GM06990 (cell line): ENCODE data around the gene ZCWPW1.

Experiments used
- DNase-seq: peaks from one replicate; pipeline ENCODE4 v3.0.0-alpha.2; 2011; ENCODE audit not compliant: insufficient read length; ENCODE audit errors: extremely low read depth
- H3K27me3 ChIP-seq: replicated peaks from 2 replicates; pipeline ENCODE4 v1.6.0; 2011; ENCODE audit warnings: low read length; ENCODE audit not compliant: control insufficient read depth, insufficient read depth
- H3K36me3 ChIP-seq: 2 replicates; pipeline ENCODE4 v1.5.1; 2011; ENCODE audit warnings: low read length; ENCODE audit not compliant: control insufficient read depth, insufficient read depth
- H3K4me3 ChIP-seq: replicated peaks from 2 replicates; pipeline ENCODE4 v1.5.1; 2011; ENCODE audit warnings: low read depth, mild to moderate bottlenecking, control low read depth, low read length
- TF ChIP-seq, protein P1 (sequence below): IDR thresholded peaks from 2 replicates; pipeline ENCODE4 v1.5.1; 2011; ENCODE audit warnings: low read length, control low read depth, mild to moderate bottlenecking, inconsistent platforms; ENCODE audit not compliant: insufficient read depth, poor library complexity, severe bottlenecking

The ZCWPW1 gene

DNA sequence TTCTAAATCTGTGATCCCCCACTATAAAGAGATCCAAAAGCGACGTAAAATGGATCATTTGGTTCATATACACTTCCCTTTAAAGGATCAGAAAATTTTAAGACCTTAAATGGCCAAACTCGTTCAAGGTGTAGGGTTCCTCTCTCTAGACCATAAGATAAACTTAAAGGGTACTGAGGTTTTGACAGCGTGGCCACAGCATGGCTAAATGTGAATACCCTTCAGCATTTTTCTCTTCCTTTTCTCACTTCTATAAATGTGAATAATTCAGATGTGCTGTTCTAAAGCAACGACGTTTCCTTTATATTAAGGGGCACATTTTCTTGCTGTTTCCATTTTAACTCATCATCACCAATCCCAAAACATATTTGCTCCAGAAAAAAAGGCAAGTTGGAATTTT, 5.2 kb downstream of the ZCWPW1 start:
- no peak for DNase-seq
- Histone ChIP-seq H3K4me3 (no peak overlapping the region), H3K36me3 (no peaks in the 10 kb centered on the region), H3K27me3 (no peaks in the 10 kb centered on the region)
- TF ChIP-seq, protein P1, sequence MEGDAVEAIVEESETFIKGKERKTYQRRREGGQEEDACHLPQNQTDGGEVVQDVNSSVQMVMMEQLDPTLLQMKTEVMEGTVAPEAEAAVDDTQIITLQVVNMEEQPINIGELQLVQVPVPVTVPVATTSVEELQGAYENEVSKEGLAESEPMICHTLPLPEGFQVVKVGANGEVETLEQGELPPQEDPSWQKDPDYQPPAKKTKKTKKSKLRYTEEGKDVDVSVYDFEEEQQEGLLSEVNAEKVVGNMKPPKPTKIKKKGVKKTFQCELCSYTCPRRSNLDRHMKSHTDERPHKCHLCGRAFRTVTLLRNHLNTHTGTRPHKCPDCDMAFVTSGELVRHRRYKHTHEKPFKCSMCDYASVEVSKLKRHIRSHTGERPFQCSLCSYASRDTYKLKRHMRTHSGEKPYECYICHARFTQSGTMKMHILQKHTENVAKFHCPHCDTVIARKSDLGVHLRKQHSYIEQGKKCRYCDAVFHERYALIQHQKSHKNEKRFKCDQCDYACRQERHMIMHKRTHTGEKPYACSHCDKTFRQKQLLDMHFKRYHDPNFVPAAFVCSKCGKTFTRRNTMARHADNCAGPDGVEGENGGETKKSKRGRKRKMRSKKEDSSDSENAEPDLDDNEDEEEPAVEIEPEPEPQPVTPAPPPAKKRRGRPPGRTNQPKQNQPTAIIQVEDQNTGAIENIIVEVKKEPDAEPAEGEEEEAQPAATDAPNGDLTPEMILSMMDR = no peak

DNA sequence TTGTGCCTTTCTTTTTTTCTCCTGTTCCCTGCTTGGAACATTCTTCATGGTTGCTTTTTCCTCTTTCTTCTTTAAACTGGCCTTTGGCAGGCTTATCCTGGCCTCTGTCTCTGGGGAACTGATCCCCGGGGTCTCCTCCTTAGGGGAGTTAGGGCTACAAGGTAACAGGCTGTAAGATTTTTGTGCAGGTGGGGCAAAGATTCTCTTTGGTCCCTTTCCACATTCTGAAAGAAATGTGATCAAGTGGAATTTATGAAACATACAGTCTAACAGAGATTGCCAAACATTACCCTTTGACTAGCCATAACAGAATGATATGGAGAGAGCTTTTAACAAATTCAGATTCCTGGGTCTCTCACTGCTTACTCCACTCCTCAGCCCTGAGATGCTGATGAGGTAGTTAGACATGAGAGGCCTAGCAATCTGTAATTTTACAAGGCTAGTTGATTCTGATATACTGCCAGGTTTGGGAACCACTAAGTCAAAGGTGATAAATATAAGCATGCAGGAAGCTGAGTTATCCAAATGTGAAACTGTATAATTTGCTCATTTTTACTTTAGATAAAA, 8.8 kb downstream of the ZCWPW1 start:
- H3K36me3 ChIP-seq = no peaks in the 10 kb centered on the region
- H3K4me3 ChIP-seq = no peak overlapping the region
- no peaks in the 10 kb centered on the region for H3K27me3 ChIP-seq
- DNase-seq = no peak
- TF ChIP-seq, protein P1 = no peak

DNA sequence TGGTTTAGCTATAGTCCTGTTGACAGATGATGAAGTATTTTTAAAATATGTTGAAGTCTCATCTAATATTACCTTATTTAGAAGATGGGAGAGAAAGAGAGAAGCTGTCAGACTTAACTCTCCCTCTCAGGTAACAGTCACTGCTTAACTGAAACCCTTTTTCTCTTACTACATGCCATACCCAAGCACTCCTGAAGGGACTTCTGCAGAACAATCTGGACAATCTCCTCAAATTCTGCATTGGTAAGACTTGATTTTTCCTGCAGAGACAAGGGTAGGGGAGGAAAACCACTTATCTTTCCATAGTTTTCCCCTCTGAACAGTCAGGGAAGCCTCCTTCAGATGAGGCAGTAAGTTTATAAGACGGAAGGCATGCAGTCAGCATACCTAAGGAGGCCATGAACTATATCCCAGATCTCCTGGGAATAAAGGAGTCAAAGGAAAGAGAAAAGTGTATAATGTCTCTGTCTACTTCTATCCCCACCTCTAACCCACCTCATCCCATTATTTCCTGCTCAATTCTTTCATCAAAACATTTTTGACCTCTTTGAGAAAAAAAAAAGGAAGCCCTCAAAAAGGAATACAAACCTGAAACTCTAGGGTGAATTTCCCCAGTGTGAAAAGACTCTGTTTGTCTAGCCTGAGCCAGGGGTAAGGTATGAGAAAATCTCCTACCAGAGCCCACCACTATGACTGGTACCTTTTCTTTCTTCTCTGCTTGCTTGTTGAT, 9.4 kb downstream of the ZCWPW1 start:
- TF ChIP-seq, protein P1 = no peak
- no peaks in the 10 kb centered on the region for H3K36me3 ChIP-seq
- no peak for DNase-seq
- H3K27me3 ChIP-seq = no peaks in the 10 kb centered on the region
- H3K4me3 ChIP-seq = no peak overlapping the region

DNA sequence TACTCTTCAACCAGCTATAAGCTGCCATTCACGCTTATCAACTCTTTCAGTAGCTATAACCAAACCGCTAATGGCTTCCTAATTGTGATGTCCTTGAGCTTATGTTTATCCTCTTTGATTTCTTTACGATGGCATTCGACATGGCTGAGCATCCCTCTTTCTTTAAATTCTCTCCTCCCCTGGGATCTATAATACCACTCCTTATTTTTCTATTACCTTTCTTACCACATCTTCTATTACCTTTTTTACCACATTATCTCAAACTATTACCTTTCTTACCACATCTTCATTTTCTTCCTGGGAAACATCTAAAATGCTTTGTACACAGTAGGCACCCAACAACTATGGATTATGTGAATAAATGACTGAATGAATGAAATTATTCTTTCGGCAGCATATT, 13.1 kb downstream of the ZCWPW1 start:
- no peaks in the 10 kb centered on the region for H3K36me3 ChIP-seq
- TF ChIP-seq, protein P1 = no peak
- DNase-seq = no peak

DNA sequence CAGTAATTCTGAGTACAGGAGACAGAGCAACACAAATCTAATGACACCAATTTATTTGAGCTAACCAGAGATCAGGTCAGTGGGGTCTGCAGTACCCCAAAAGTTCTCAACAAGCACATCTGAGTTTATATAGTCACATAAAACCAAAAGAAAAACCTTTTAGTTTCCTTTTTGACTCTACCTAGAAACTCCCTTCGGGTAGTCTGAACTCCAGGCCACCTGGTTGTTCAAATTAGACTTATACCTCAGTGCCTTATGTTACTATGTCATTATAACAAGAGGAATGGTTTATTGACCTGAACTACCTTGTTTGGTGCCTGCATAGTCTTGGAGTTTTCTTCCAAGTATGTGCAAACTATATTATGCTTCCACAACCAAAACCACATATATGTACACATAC, 14.6 kb downstream of the ZCWPW1 start:
- no peaks in the 10 kb centered on the region for H3K27me3 ChIP-seq
- no peak overlapping the region for H3K4me3 ChIP-seq
- DNase-seq = no peak
- TF ChIP-seq, protein P1 = no peak
- no peaks in the 10 kb centered on the region for H3K36me3 ChIP-seq

More for the DNA sequence above, 13.1 kb downstream of the ZCWPW1 start:
- Histone ChIP-seq H3K4me3 (no peak overlapping the region), H3K27me3 (no peaks in the 10 kb centered on the region)
